HG03342 (cell line): ENCODE results near the gene ANKRD28.

Source experiments
- ATAC-seq: cut with Tn5 transposase; IDR thresholded peaks from one replicate; pipeline ENCODE4 v1.9.1; 2021; ENCODE audit warnings: mild to moderate bottlenecking, moderate library complexity; ENCODE audit not compliant: unreplicated experiment

Gene ANKRD28

GRCh38 chr3:15676259-15676658 lies 121.5 kb downstream of the ANKRD28 start:
- ATAC-seq = no peak

DNA sequence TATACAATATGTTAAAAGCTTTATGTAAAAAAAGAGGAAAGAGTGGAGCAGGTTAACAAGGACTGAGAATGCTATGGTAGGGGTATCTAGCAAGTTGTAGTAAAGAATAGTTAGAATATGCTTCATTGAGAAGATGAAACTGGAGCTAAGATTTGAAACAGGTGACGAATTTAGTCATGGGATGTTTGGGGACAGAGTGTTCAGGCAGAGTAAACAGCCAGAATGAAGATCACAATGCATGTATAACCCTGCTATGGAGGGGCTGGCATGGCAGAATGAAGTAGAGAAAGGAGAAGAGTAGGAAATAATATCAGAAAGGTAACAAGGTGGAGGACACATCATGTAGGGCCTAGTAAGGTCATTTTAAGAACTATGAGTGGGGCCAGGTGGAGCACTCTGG lies 124.2 kb downstream of the ANKRD28 start:
- ATAC-seq = no peak

- peak; percentile 46 for ATAC-seq
Observed at GRCh38 chr3:15667484-15667883, 130.3 kb downstream of the ANKRD28 start.

- no peak for ATAC-seq
Observed at GRCh38 chr3:15666277-15666676, 131.5 kb downstream of the ANKRD28 start.

DNA sequence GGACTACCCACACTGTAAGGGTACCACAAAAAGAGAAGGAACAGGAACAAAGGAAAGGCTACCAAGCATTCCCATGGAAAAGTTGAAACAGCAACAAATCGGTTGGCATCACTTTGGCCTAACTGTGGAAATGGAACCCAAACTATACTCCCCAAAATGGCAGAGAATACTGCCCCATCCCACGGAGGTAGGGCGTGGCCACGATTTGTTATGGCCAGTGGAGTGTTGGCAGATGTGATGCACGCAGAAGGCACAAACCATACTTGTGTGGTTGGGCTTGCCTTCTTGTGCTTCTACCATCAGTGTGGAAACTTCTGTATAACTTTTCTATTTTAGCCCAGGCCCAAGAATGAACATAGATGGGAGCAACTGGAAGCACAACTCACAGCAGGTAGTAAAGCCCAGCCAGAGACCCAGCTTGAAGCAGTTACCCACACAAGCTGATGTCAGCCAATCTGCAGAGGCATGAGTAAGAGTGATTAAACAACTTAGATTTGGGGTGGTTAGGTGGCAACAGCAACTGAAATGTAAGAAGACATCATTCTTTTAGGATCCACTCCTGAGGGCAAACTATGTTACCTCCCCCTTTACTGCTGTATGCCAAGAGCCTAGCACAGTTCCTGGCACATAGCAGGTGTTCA lies 132.1 kb downstream of the ANKRD28 start:
- ATAC-seq = no peak

- no peak for ATAC-seq
Observed at GRCh38 chr3:15664144-15664543, 133.6 kb downstream of the ANKRD28 start.

GRCh38 chr3:15660055-15660935 lies 137.5 kb downstream of the ANKRD28 start:
- no peak for ATAC-seq

- ATAC-seq = no peak
Observed at GRCh38 chr3:15659254-15659975, 138.4 kb downstream of the ANKRD28 start.

DNA sequence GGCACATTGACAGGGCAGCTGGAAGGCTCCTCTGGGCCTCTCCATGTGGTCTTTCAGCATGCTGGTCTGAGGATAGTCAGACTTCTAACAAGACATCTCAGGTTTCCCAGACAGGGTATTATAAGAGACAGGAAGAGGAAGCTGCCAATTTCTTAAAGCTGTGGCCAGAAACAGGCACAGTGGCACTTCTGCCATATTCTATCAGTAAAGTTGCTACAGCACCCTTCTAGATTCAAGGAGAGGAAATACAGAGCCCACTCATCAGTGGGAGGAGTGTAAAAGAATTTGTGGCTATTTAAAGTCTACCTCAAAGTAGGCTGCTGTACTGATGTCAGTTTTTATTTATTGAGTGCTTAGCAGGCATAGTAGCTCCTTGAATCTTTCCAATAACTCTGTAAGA lies 140.8 kb downstream of the ANKRD28 start:
- ATAC-seq = no peak

DNA sequence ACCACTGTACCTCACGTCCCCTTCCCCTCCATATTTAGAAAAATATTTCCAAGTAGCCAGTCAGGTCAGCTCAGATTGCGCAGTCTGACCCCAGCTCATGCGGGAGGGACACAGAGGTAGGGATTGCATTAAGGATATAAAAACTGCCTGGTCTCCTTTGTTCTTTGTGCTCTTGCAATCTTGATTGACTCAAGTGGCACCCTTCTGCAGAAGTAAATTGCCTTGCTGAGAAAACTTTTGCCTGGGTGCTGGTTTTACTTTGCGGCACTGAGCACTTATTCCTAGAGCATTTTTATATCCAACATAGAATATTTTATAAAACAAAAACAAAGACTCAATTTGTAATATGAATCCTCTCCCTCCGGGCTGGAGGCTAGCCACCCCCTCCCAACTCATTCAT lies 141.4 kb downstream of the ANKRD28 start:
- no peak for ATAC-seq

GRCh38 chr3:15654891-15655290 lies 142.9 kb downstream of the ANKRD28 start:
- ATAC-seq = no peak

DNA sequence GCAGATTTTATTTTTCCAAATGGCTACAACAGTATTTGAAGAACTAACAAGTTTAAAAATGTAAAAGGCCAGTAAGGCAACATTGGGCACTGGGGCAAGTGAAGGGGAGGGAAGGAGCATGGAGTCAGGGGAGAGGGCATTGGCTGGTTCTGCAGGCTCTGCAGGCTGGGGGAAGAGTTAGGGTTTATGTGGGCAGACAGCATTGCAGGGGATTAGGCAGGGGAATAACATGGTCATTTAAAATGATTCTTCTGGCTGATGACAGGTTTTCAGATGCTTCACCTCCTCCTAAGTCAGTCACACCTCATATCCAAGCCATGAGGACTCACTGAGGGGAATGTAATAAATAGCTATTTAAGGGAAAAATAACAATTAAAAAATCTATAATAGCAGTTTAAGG lies 143.7 kb downstream of the ANKRD28 start:
- ATAC-seq = no peak

- ATAC-seq = no peak
Observed at GRCh38 chr3:15653321-15653720, 144.5 kb downstream of the ANKRD28 start.

DNA sequence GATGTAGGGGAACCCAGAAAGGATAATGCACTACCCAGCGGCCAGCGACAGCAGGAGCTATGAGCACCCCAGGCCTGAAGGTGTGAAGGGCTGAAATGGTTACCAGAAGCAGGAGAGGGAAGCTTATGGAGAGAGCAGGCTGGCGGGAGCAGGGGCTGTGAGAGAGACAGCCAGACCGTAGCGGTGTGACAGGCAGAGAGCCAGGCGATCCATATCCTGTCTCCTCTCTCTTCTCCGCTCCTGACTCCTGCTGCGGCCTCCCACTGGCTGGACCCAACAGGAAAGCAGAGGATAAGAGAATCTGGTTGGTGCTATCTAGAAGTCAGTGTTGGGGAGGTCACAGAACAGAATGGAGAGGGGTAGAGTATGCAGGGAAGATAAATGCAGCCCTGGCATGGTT lies 146.4 kb downstream of the ANKRD28 start:
- no peak for ATAC-seq

DNA sequence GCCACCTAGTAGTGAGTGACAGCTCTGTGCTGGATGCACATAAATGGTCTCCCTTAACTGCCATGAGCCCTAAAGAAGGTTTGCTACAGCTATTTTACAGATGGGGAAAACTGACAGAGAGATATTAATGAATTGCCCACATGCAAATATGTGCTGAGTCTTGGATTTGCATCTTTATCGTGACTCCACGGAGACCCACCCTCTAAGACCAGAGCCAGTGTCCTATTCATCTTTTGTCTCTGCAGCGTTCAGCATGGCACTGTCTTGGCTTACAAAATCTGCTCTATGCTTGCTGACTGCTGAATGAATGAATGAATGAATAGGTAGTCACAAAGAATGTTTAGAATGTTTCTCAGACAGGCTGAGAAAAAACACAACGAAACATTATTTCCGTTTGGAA lies 147.9 kb downstream of the ANKRD28 start:
- ATAC-seq = no peak

DNA sequence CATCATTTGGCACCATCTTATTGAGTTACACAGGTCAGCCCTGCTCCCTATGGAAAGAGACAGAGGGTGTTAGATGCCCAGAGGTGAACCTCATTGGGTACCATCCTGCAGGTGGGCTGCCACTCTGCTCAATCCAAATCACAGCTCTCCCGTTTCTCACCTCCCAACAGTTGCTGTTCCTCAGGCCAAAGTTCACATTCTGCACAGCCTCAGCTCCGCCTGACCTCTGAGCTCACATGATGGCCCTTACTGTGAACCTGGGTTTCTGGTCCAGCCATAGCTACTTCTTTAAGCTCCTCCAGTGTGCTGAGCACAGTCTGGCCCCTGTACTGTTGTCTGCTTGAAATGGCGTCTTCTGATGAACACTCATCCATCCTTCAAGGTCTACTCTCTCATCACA lies 148.4 kb downstream of the ANKRD28 start:
- no peak for ATAC-seq

GRCh38 chr3:15647611-15648167 lies 150.1 kb downstream of the ANKRD28 start:
- peak; percentile 94 for ATAC-seq

DNA sequence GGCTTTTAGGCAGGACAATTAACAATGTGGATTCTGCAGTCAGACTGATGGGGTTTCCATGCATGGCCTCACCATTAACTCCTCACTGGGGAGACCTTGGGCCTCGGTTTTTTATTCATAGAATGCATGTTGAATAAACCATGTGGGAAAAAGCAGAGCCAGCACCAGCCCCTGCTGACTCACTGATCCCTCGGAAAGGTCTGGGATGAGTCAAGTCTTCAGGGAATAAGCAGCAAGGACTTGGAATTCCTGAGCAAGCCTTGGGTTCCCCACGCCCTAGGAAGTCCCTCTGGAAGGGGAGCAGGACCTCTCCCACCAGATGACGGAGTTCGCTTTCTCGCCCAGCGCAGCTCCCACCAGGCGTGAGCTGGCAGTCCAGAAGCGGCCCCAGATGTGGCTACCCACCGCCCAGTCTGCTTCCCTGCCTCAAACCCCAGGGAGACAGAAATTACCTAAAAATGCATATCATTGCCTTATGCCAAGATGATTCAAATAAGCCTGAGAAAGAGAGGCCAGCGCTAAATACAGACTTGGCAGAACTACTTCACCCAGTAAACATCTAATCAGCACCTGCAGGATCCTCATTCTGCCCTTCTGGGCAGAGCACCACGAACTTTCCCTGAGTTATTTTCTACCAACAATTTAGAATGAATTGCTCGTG lies 150.8 kb downstream of the ANKRD28 start:
- no peak for ATAC-seq

DNA sequence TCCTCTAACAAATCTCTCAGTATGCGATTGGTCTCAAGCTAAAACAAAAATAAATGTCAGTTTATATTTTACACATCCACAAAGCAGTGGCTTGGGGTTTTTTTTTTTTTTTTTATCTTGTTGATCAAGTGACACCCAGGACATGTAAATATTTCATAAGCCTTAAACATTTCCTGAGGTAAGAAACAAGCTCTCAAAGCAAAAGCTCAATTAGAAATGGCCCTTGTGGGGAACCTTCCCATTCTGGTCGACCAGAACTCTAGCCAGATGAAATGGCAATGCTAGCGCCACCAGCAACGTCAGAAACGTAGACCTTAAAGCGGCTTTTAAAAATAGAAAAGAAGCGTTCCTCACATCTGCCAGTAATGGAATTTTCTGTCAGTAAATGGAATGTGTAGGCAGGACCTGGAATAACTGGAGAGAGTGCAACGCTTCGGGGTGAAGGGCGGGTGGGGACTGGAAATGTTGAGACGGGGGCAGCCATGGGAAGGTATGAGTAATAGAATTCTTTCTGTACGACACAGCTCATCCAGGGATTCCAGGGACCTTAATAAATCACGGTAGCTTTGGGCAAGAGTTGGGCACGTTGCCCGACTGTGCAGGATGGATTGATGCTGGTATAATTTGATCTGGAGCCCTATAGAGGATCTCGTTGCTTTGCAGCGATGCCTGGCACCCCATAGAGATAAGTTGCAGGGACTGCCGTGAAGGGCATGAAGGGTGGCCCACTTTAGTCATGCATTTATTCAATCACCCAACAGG lies 151.9 kb downstream of the ANKRD28 start:
- ATAC-seq = no peak

GRCh38 chr3:15645246-15645645 lies 152.5 kb downstream of the ANKRD28 start:
- ATAC-seq = no peak
